ENCODE results near the gene MPL. TPM values are rescaled to one million over a fixed set of nuclear protein-coding genes. Genes with fewer than 3 reads are reported as not detected.

Gene MPL
- polyA plus RNA-seq (2011; rRNA removed) = not detected in 2 replicates
- polyA minus RNA-seq (2011; rRNA and poly(A)+ RNA removed) = not detected in 2 replicates

- ChIA-PET CTCF (no interaction called here), POLR2A (no interaction called here)
- H3K27ac ChIP-seq (ENCODE audit: low read depth, low read length) = no peak within 1 kb of the TSS
- TF ChIP-seq CTCF (IDR thresholded peaks at IDR 0.05; ENCODE audit: low read depth, low read length) = no peak
- peaks cover 33% of the 10 kb centered on the region for H3K27me3 ChIP-seq (ENCODE audit: control insufficient read depth, insufficient read depth, low read length)
- DNase-seq (ENCODE audit: low read depth, low spot score) = no peak
- no peaks in the 10 kb centered on the region for H3K9me3 ChIP-seq (ENCODE audit: control insufficient read depth, insufficient read depth, low read length)
- no peak within 1 kb of the TSS for H3K4me3 ChIP-seq (ENCODE audit: low read depth, low read length)
These were observed at the start of gene MPL for GRCh38 chr1:43337588-43337987. Gene MPL, plus strand, starts transcription at chr1:43337818. Its CDS starts 31 bp downstream, at chr1:43337849.

DNA sequence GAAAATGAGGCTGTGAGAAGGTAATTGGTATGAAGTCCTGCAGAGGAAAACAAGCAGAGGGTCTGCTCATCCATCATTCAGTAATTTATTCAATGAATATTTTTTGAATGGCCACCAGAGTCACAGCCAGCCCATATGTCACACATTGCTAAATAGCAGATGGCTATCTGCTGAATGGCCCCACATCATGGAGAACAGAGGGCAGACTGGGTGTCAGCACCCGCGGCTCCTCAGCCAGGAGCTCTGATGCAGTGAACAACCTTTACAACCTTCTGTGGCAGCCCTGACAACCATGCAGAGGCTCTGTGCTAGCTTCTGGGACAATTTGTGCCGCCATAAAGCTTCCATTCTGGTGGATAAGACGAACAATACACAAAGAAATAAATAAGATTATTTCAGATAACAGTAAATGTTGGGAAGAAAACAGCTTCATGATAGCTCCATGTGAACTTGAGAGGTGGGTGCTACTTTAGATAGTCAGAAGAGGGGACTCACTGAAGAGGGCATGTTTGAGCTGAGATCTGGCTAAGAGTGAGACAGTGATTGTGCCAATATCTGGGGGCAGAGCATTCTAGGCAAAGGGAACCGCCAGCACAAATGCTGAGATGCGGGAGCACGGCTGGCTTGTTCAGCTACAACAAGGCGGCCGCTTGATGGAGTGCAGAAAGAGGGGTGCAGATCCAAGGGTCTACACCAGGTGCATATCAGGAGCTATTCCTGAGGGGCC lies 49.4 kb upstream of the MPL start:
- DNase-seq (ENCODE audit: low read depth, low spot score) = no peak
- no peak for TF ChIP-seq CTCF (IDR thresholded peaks at IDR 0.05; ENCODE audit: low read depth, low read length)
- CTCF ChIA-PET = no interaction called here
- POLR2A ChIA-PET = no interaction called here
- Histone ChIP-seq H3K4me3 (ENCODE audit: low read depth, low read length) (no peak overlapping the region), H3K27me3 (ENCODE audit: control insufficient read depth, insufficient read depth, low read length) (peaks cover 15% of the 10 kb centered on the region), H3K27ac (ENCODE audit: low read depth, low read length) (no peak overlapping the region), H3K9me3 (ENCODE audit: control insufficient read depth, insufficient read depth, low read length) (no peaks in the 10 kb centered on the region)

- POLR2A ChIA-PET = no interaction called here
- Histone ChIP-seq H3K27me3 (ENCODE audit: control insufficient read depth, insufficient read depth, low read length) (peaks cover 15% of the 10 kb centered on the region), H3K27ac (ENCODE audit: low read depth, low read length) (no peak overlapping the region), H3K4me3 (ENCODE audit: low read depth, low read length) (no peak overlapping the region), H3K9me3 (ENCODE audit: control insufficient read depth, insufficient read depth, low read length) (no peaks in the 10 kb centered on the region)
- DNase-seq (ENCODE audit: low read depth, low spot score) = no peak
- CTCF ChIA-PET = no interaction called here
- TF ChIP-seq CTCF (IDR thresholded peaks at IDR 0.05; ENCODE audit: low read depth, low read length) = no peak
These were observed 48.6 kb upstream of the MPL start for GRCh38 chr1:43288785-43289706.

DNA sequence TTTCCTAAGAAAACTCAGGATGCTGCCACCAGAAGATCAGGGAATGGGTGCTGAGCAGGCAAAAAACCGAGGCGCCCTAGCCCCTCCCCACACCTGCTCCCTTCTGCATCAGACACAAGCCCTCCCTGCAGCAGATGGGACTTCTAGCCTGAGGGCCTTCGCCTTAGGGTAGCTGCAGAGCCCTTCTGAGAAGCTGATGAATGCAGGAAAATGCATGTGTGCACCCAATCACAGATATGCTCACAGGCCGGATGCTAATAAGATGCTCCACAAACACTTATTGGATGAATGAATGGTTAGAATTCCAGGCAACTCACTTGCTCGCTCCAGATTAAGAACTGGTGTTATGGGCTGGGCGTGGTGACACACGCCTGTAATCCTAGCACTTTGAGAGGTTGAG lies 45.4 kb upstream of the MPL start:
- Histone ChIP-seq H3K4me3 (ENCODE audit: low read depth, low read length) (no peak overlapping the region), H3K27me3 (ENCODE audit: control insufficient read depth, insufficient read depth, low read length) (peaks cover 3% of the 10 kb centered on the region), H3K9me3 (ENCODE audit: control insufficient read depth, insufficient read depth, low read length) (no peaks in the 10 kb centered on the region), H3K27ac (ENCODE audit: low read depth, low read length) (no peak overlapping the region)
- no peak for DNase-seq (ENCODE audit: low read depth, low spot score)
- no peak for TF ChIP-seq CTCF (IDR thresholded peaks at IDR 0.05; ENCODE audit: low read depth, low read length)
- POLR2A ChIA-PET = no interaction called here
- CTCF ChIA-PET = interaction anchor here (0.7 kb wide), 1 partner anchor 63 kb away, joined by 6 read pairs; no protein-coding TSS in a partner anchor

GRCh38 chr1:43292679-43293078 lies 44.9 kb upstream of the MPL start:
- DNase-seq (ENCODE audit: low read depth, low spot score) = no peak
- POLR2A ChIA-PET = no interaction called here
- no peaks in the 10 kb centered on the region for H3K27me3 ChIP-seq (ENCODE audit: control insufficient read depth, insufficient read depth, low read length)
- TF ChIP-seq CTCF (IDR thresholded peaks at IDR 0.05; ENCODE audit: low read depth, low read length) = no peak
- no peak overlapping the region for H3K4me3 ChIP-seq (ENCODE audit: low read depth, low read length)
- H3K9me3 ChIP-seq (ENCODE audit: control insufficient read depth, insufficient read depth, low read length) = no peaks in the 10 kb centered on the region
- H3K27ac ChIP-seq (ENCODE audit: low read depth, low read length) = no peak overlapping the region
- CTCF ChIA-PET = interaction anchor here (0.5 to 0.7 kb wide), 2 partner anchors 63 to 355 kb away, joined by 5 to 6 read pairs; no protein-coding TSS in a partner anchor

Measured in AG04450 (cell line).